Prostate gland (tissue), 2 donors: ENCODE measurements around the gene ADRA2B.

Experiments used
- POLR2A ChIP-seq: fragments of 450-650 bp; IDR thresholded peaks from one replicate; pipeline ENCODE4 v1.6.1; 2016; ENCODE audit warnings: antibody characterized with exemption, mild to moderate bottlenecking
- POLR2AphosphoS5 ChIP-seq: sonication (generic); formaldehyde crosslinking; IDR thresholded peaks from one replicate; pipeline ENCODE4 v1.6.1; 2017; ENCODE audit warnings: antibody characterized with exemption
- TF ChIP-seq, protein P1 (sequence below), 4 experiments: fragments of 200-600 bp in 2 of 4; fragments of 450-650 bp in 2 of 4; sonication (generic) in 2 of 4; IDR thresholded peaks; 1 replicate in 3 of 4; 2 replicates in 1 of 4; pipeline ENCODE4 v1.5.1; 2016 to 2019; ENCODE audit warnings: antibody characterized with exemption in 4 of 4, mild to moderate bottlenecking in 2 of 4, moderate library complexity in 2 of 4

DNA sequence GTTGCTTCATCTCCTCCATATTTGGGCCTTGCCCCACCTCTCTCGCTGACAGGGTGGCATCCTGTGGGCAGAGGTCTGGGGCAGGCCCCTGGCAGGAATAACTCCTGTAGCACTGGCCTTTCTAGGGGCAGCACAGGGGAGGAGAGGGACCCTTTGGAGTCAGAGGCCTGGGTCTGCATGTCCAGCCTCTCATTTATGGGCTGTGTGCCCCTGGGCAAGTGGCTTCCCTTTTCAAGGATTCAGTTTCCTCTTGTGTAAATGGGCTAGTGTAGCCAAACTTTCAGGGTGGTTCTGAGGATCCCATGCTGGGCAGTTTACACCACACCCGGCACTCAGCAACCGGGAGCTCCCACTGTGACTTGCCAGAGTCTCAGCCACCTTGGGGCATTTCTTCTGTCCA lies 23.4 kb downstream of the ADRA2B start:
- TF ChIP-seq, protein P1, sequence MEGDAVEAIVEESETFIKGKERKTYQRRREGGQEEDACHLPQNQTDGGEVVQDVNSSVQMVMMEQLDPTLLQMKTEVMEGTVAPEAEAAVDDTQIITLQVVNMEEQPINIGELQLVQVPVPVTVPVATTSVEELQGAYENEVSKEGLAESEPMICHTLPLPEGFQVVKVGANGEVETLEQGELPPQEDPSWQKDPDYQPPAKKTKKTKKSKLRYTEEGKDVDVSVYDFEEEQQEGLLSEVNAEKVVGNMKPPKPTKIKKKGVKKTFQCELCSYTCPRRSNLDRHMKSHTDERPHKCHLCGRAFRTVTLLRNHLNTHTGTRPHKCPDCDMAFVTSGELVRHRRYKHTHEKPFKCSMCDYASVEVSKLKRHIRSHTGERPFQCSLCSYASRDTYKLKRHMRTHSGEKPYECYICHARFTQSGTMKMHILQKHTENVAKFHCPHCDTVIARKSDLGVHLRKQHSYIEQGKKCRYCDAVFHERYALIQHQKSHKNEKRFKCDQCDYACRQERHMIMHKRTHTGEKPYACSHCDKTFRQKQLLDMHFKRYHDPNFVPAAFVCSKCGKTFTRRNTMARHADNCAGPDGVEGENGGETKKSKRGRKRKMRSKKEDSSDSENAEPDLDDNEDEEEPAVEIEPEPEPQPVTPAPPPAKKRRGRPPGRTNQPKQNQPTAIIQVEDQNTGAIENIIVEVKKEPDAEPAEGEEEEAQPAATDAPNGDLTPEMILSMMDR (IDR thresholded peaks at IDR 0.05) = no peak
- no peak for TF ChIP-seq POLR2A
- TF ChIP-seq POLR2AphosphoS5 = no peak
